Mucosa of gallbladder (tissue), 1 donor: Measurements from ENCODE around the gene RGS4. TPM values are rescaled to one million over a fixed set of nuclear protein-coding genes. Genes with fewer than 3 reads are reported as not detected.

Experiments
- DNase-seq: peaks from one replicate; pipeline ENCODE4 v3.0.0-alpha.2; 2020; ENCODE audit warnings: low spot score
- total RNA-seq: library from RNA; stranded (reverse); gene quantifications from one replicate; pipeline ENCODE4 v1.2.1, GENCODE V29; 2021
- donor health status: DM: no; HTN: no; CAD: no.

The RGS4 gene
- total RNA-seq, 1 donor from 2014 or later = 7.6 TPM

DNA sequence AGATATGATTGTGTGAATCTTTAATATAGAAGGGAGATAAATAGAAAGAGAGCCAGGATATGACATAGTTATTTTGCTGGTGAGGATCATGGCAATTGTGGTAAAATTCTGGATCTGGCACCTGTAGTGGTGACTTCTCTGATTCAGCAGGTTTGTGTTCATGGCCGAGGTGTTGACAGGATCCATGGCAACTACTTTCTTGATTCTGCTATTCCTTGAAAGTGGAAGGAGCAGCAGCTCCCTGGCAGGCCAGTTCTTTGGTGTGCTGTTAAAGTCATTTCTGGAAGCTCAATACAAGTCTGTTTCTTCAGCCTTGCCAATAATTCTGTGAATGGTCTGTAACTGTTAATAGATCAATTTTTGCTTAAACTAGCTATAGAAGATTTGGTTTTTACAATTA, 33.4 kb downstream of the RGS4 start:
- DNase-seq = no peak

DNA sequence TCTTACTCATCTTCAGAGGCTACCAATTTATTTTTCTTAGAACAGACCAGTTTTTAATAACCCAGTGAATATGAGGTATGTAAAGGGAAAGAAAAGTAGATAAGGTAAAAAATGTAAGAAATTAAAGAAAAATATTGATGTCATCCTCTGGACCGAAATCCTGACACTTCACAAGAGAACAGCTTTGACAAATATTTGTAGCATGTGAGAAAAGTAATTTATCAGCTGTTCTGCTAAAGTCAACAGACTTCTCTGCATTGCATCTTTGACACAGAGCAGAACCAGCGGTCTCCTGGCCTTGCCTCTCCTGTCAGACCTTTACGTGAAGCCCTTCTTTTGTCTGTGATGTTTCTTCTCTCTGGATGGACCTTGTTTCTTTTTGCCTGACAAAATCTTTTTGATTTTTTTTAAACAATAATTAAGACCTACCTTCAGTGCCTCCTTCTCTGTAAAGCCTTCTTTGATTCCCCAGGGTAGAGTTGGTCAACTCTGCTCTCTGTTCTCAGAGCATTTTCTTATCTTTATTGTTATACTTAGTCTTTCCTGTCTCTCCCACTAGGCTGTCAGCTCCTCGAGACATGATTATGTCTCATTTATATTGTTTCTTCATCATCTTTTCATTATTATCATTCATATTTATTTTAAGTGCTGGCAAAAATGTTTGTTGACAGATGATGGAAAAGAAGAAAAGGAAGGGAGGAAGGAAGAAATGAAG, 35.4 kb downstream of the RGS4 start:
- no peak for DNase-seq

DNA sequence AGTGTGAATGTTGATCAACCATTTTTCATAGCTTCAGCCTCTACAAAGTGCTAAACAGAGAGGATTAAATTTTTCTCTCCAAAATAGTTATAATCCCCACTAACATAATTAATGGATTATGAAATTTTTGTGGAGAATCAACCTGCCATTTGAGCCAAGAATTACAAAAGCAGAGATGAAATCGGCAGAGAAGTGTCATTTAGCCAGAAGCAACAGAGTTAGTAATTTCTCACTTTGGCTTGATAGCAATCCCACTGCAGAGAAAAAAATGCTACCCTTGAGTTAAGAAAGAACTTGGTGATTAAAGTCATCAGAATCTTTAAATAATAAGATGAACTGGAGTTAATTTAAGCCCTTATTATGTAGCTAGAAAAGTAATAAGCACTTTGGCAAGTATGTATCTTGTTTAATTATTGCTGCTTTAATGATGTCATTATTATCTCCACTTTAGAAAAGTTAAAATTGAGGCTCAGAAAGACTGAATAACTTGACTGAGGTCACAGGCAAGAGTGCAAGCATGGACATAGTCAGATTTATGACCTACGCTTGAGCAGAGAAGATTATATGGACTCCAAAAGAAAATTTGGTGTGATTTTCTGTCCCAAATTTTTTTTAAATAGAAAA, 37.3 kb downstream of the RGS4 start:
- no peak for DNase-seq

DNA sequence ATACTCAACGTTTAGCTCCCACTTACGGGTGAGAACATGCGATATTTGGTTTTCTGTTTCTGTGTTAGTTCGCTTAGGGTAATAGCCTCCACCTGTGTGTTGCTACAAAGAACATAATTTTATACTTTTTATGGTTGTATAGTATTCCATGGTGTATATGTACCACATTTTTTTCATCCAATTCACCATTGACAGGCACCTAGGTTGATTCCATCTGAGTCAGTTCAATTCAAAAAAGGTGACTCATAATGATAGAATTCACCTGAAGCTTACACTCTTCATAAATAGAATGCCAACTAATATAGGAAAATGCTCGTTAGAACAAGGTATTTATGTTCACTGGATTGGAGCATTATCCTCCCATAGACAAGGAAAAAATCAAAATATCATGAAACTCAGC, 38.5 kb downstream of the RGS4 start:
- DNase-seq = no peak

GRCh38 chr1:163115887-163116286, 46.7 kb downstream of the RGS4 start:
- DNase-seq = no peak

- no peak for DNase-seq
These were observed 50.5 kb downstream of the RGS4 start for GRCh38 chr1:163119707-163120106.

- DNase-seq = no peak
These were observed 51.2 kb downstream of the RGS4 start for GRCh38 chr1:163120372-163120771.

DNA sequence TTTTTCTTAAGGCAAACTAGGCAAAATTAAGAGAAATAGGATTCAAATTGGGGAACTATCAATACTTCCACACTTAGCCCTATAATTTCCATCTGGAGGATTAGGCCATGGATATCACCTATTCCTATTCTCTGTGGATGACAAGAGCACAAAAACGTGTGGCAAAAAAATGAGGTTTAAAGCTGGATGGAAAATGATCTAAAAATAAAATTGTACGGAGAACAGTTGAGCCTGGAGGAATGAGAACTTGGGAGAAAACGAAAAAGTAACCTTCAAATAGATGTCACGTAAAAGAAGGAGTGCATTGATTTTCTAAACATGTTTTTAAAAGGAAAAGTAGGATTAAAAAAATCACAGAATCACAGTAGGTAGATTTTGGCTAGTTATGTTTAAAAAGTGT, 55.7 kb downstream of the RGS4 start:
- no peak for DNase-seq

Other genes with a start within 250 kb of the RGS4 start
- 0.58 TPM for gene CCDC190, start 208.2 kb upstream of the RGS4 start, total RNA-seq
- 167 TPM for gene RGS5, start 133.6 kb downstream of the RGS4 start, total RNA-seq